GM19193 (cell line): Measurements from ENCODE around the gene ARHGAP21.

Experiments used
- POLR2A ChIP-seq: IDR thresholded peaks from 4 replicates; pipeline ENCODE4 v1.6.1; 2011; ENCODE audit not compliant: insufficient read depth, insufficient read length; ENCODE audit errors: extremely low read depth

Gene ARHGAP21

DNA sequence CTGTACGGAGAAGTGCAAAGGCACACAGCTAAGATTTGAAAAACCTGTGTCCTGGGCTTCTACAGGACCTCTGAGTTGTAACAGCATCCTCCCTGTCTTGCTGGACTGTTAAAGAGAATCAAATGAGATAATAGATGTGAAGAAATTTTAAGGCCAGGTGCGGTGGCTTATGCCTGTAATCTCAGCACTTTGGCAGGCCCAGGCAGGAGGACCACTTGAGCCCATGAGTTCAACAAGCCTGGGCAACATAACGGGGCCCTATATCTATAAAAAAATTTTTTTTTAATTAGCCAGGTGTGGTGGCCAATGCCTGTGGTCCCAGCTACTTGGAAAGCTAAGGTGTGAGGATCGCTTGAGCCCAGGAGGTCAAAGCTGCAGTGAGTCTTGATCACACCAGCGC is 2.9 kb upstream of the ARHGAP21 start:
- TF ChIP-seq POLR2A = no peak

DNA sequence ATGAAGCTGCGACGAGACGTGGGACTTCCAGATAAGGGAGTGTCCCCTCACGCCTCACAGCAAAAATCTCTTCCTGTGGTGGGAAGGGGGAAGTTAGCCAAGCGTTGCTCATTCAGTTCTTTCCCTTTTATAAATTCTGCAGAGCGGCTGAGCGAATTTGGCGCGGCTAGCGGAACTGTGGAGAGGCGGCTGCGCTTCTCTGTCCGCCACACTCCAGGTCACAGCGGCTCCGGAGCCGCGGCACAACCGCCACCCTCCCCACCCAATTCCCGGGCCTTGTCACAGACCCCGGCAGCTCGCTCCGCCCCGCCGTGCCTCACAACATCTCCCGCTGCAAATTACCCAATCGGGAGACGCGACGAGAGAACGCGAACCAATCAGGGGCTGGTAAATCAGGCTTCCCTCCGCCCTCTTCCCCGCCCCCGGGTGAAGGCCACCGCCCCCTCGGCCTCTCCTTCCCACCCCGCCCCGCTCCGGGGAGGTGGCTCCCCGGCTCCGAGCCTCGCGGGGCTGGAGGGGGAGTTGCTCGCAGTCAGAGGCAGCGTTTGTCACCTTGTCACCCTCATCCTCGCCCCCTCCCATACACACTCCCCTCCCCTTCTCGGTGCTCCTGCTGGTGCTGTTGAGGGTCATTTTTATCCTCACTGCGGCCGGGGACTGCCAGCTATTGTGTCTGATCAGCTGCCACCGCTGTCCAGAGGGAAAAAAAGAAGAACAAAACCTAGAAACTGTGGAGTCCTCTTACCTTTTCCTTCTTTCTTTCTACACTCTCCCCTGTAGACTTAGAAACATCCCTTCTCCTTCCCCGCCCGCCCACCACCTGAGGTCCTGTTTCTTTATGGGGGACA is 918 bp upstream of the ARHGAP21 start:
- TF ChIP-seq POLR2A = peak; percentile 77

DNA sequence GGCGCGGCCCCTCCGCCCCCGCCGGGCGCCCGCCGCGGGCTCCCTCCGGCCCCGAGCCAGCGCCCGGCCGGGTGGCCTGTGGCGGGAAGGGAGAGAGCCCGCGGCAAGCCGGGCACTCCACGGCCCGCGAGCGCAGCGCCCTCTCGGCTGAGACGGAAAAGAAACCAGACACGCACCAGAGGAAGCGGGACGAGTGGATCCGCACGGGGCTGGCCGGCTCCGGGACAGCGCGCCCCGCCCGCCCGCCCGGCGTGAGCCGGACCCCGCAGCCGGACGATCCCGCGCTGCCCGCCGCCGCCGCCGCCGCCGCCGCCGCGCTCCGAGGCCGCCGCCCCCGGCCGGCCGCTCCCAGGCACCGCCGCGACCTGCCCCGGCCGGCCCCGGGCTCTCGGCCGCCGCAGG is 300 bp downstream of the ARHGAP21 start:
- no peak for TF ChIP-seq POLR2A

DNA sequence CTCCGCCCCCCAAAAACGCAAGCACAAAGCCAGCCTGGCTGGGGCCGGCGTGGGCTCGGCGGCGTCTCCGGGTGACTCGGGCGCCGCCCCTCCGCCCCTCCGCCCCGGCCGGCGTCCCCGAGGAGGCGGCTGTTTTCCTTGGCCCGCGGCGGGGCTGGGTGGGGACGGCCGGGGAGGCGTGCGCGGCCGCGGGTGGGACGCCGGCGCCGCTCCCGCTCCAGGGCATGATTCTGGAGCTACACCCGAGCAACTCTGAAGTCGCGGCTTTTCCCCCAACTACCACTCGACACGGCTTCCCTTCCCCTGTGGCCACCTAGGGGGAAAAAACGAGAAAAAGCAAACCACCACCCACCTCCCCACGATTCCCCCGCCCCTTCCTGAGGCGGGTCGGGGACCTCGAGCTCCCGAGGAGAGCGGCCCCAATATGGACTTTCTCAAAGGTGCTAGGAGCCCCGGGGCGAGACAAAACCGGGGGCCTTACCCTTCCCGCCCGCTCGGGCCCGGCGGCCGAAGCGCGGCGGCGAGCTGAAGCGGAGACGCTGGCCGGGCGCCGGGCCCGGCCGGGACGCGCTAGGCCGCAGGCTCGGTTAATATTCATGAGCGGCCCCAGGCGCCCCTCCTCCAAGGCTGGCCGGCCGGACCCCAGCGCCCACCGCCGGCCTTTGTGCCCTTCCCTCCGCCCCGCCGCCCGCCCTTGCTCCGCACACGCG is 856 bp downstream of the ARHGAP21 start:
- peak; percentile 44 for TF ChIP-seq POLR2A

DNA sequence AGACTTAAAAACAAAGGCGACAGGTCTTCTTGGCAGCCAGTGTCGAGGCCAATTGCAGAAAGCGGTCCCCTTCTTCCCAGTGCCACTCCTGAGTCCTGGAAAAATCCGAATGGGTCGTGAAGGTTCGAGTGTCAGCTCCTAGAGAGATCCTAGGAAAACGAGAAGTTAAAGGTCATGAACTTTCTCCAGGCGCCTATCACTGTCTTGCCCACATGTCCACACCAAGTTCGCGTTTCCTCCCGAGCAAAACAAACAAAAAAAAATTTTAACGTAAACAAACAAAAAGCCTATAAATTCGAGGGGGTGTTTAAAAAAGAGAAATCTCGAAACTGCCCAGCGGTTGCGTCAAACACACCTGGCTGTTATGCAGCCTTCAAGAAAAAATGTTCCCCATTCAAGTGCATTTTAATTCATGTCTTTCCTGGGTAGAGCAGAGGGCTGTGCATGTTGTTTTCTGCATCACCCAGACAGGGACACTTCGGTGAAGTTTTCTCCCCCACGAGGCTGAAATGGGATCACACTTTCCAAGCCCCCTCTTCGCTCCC is 1.5 kb downstream of the ARHGAP21 start:
- TF ChIP-seq POLR2A = no peak

DNA sequence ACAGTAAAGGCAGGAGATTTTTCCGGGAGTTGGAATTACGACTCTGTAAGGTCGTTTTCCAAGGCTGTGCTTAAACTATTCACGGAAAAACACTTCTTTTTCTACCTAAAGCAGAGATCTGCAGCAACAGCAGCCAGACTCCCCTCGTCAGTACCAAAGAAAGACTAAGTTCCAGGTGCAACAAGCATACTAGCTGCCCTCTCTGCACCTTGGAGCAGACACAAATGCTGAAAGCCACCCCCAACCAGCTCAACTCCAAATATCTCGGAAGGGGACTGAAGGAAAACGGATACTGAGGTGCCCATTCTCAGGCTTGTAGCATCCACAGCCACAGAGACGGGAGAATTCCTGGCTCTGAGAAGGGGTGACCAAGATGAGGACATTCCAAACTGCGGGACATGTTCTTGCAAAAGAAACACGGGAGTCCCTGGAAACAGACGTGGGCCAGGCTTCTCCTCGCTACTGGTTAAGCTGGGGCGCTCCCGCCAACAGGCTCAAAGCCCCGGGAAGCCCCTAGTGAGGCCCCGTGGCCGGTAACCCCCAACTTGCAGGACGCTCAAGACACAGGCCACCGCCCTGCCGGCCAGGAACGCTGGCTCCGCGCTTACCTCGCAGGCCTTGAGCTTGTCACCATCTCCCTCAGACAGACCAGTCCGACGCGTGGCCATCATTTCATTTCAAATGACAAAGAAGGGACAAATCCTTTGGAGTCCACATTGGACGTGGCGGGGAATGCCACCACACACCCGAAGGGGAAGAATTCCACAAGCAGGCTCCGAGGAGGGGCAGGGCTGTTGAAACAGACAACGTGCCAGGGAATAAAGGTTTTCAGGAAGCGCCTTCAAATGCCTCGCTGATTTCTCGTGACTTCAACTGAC is 2.2 kb downstream of the ARHGAP21 start:
- no peak for TF ChIP-seq POLR2A

DNA sequence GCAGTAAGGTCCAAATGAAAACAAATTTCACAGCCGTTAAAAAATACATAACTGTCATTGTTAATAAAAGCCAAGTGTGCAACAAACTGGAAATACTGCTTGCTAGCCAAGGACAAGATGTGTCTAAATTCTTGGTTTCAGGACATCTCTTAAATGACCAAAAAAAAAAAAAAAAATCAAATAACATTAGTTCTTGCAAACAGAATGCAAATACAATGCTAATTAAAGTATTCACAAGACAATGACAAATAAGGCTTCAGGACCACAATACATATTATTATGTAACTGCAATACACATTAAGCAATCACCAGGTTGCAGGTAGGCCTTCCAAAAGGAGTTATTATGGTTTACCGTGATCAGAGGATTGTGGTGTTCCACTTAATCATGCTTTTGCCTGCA is 3.6 kb downstream of the ARHGAP21 start:
- TF ChIP-seq POLR2A = no peak

DNA sequence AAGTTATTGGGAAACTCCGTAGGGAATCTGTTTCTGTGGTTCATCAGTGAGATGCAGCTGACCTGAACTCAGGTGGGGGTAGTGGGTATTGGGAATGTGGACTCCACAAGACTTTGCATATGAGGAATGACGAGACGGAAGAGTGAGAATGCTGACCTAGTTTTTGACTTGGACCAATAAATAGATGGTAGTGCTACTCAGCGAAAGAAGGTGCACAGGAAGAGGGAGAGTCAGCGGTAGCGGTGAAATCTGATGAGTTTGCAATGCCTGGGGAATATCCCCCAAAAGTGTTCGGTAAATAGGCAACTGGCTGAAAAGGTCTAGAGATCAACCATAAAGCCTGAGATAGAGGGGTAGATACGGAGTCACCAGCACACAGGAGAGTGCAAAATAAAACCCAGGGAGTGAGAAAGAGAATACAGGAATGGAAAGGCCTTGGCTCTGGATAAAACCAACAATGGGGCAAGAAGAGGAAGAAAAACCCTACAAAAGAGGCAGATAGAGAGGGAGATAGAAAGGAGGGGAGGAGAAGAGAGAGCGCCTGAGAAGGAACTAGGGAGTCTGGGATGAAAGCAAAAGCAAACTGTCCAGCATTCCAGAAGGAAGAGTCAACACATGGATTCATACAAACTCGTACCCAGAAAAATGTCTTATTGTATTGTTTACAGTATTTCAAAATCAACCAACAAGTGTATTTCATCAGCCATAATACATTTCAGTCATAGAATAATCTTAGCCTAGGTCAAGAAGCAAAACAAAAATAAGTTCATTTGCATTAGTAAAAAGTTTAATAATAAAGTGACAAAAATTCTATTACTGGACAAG is 5.4 kb downstream of the ARHGAP21 start:
- TF ChIP-seq POLR2A = no peak

DNA sequence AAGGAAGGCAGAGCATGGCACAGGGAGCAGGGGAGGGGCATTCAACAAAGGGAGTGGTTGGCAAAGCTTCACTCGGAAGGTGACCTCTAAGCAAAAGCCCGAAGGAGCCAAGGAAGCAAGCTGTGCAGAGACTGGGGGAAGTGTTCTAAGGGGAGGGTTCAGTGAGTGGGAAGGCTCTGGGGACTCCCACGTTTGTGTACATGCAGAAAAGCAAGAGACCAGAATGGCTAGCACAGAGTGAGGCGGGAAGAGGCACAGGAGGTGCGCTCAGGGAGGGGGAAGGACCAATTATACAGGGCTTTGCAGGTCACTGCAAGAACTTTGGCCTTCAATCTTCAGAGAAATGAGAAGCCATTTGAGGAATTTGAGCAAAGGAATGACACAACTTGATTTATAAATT is 7.4 kb downstream of the ARHGAP21 start:
- TF ChIP-seq POLR2A = no peak

DNA sequence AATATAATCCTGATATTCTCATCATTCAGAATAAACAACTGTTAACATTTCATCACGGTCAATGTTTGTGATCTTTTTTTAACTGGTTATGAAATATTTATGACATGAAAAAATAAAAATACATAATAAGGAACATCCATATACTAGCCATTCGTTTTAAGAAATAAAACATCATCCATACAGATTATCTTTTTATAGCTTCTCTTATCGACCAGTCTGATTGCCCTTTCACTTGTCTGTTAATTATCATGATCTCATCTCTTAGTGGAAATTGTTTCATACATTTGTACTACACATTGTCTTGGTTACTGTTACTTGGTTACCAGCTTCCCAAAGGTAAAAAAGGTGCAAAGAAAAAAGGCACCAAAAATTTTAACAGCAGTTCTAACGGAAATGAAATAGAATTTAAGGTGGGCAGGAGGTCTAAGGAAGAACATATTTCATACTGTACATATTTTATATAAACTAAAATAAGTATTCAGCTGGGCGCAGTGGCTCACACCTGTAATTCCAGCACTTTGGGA is 8.4 kb downstream of the ARHGAP21 start:
- TF ChIP-seq POLR2A = no peak

DNA sequence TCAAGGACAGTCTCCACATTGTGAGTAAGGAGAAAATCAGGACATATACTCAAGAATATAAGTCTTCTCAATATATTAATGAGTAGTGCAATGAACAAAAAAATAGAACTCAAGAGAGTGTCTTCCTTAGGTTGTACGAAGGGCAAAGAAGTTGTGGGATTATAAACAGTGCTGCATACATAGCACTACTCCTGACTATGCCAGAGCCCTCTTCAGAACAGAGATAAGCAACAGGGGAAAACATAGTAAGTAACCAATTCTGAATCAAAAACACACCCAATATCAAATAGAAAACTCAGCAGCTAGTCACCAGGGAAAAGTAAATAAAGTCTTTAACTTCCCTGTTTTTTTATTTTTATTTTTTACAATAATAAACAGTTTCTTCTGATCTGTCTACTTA is 10.6 kb downstream of the ARHGAP21 start:
- TF ChIP-seq POLR2A = no peak

DNA sequence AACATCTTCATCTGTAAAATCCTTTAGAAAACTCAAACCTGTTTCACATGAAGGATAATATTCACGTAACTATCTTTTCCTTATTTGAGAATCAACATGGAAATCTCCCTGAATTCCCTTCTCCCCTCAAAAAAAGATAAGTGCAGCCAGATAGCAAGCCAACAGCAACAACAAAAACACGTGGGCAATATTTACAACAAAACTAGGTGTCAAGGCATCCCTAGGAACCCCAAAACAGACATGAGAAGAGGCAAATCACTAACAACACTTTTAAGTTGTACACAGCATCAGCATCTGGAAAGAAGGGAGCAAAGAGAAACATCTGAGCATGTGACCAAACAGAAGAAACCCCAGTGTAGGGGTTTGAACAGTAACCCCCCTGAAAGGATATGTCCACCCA is 12.2 kb downstream of the ARHGAP21 start:
- TF ChIP-seq POLR2A = no peak

DNA sequence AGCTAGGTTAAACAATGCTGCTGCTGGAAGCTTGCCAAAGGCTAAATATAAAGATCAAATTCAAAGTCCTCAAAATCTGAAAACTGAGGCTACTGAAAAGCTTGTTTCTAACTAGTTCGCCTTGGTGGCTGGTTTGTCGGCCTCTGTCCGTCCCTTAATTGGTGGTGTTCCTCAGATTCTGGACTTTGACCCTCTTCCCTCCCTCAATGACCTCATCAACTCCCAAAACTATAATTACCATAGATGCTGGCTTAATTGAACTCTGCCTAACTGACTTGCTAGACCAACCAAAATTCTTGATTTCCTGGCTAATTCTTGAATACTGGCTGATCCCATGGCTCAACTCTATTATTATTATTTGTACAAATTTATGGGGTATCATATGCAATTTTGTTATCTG is 15.6 kb downstream of the ARHGAP21 start:
- TF ChIP-seq POLR2A = no peak

DNA sequence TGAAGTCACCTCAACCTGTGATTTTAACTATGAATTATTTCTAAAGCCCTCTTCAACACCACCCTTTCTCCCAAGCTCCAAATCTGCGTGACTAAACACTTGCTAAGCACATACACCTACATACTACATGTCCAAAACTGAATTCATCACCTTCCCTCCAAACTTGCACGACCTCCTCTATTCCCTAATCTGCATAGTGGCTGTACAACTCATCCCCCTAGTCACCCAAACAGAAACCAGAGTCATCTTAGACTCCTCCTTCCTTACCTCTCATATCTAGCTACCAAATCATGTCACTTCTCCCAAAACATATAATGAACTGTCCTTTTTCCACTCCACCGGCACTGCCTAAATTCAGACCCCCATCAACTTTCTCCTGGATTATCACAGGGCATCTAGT is 16.2 kb downstream of the ARHGAP21 start:
- no peak for TF ChIP-seq POLR2A
